Mucosa of gallbladder (tissue), 1 donor: ENCODE results near the gene KRTAP12-3. TPM values are rescaled to one million over a fixed set of nuclear protein-coding genes. Genes with fewer than 3 reads are reported as not detected.
"Not testable (repeated sequence)": the region's sequence is repeated elsewhere in the genome, so short reads cannot be mapped to it uniquely, and the experiment has no call there.

Experiments
- DNase-seq: peaks from one replicate; pipeline ENCODE4 v3.0.0-alpha.2; 2020; ENCODE audit warnings: low spot score
- total RNA-seq: library from RNA; stranded (reverse); gene quantifications from one replicate; pipeline ENCODE4 v1.2.1, GENCODE V29; 2021
- donor health status: DM: no; HTN: no; CAD: no.

KRTAP12-3 gene
- total RNA-seq, 1 donor from 2014 or later, result not detected

- not testable (repeated sequence) for DNase-seq
Observed at GRCh38 chr21:44627181-44627822, 30.4 kb upstream of the KRTAP12-3 start.

GRCh38 chr21:44627831-44628233 lies 29.9 kb upstream of the KRTAP12-3 start:
- DNase-seq, result not testable (repeated sequence)

GRCh38 chr21:44628707-44629391 lies 28.9 kb upstream of the KRTAP12-3 start:
- DNase-seq, result no peak

GRCh38 chr21:44630440-44630839 lies 27.3 kb upstream of the KRTAP12-3 start:
- DNase-seq, result no peak

- DNase-seq, result no peak
Observed at GRCh38 chr21:44632067-44632466, 25.7 kb upstream of the KRTAP12-3 start.

- DNase-seq, result no peak
Observed at GRCh38 chr21:44636209-44637017, 21.3 kb upstream of the KRTAP12-3 start.

GRCh38 chr21:44637018-44637850 lies 20.5 kb upstream of the KRTAP12-3 start, which contains the start of gene KRTAP10-10:
KRTAP10-10 (plus strand) TSS chr21:44637356; CDS start chr21:44637418, 62 bp downstream.
- no peak for DNase-seq

- DNase-seq, result not testable (repeated sequence)
Observed at GRCh38 chr21:44637851-44638348, 19.8 kb upstream of the KRTAP12-3 start.

- not testable (repeated sequence) for DNase-seq
Observed at GRCh38 chr21:44638506-44639330, 19.0 kb upstream of the KRTAP12-3 start.

GRCh38 chr21:44639331-44639655 lies 18.4 kb upstream of the KRTAP12-3 start:
- no peak for DNase-seq

GRCh38 chr21:44640761-44641160 lies 17.0 kb upstream of the KRTAP12-3 start:
- DNase-seq, result no peak

- no peak for DNase-seq
Observed at GRCh38 chr21:44643741-44644310, 13.9 kb upstream of the KRTAP12-3 start.

GRCh38 chr21:44644878-44645277 lies 12.9 kb upstream of the KRTAP12-3 start:
- DNase-seq, result no peak

GRCh38 chr21:44646366-44647221 lies 11.1 kb upstream of the KRTAP12-3 start, which contains the start of gene KRTAP10-11:
KRTAP10-11 (plus strand) TSS chr21:44646414; CDS start chr21:44646459, 45 bp downstream.
- not testable (repeated sequence) for DNase-seq

GRCh38 chr21:44647222-44647552 lies 10.5 kb upstream of the KRTAP12-3 start:
- DNase-seq, result no peak

GRCh38 chr21:44648557-44649311 lies 9.0 kb upstream of the KRTAP12-3 start:
- DNase-seq, result no peak

- DNase-seq, result no peak
Observed at GRCh38 chr21:44649521-44650100, 8.1 kb upstream of the KRTAP12-3 start.
